ENCODE data around the gene JAZF1.

DNA sequence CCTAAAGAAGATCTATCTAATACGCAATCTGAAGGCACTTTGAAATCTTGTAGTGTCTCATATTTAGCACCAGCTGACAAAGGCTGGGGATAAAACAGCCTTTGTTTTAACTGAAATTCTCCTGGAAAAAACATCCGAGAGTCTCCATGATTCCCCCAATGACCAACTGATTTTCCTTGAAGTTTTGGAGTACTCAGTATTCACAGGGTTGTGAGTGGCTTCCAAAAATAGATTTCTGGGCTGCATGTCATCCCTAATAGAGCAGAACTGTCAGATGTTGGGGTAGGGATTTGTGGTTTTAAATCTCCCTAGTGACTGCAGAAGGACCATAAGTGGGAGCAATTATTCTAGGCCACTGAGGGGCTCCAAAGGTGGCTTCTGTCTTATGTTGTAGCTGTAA is 234.2 kb downstream of the JAZF1 start:
- TF ChIP-seq POLR2A (IDR thresholded peaks at IDR 0.05) (no peak), POLR2AphosphoS5 (IDR thresholded peaks at IDR 0.05) (no peak)
- TF ChIP-seq, protein P1, sequence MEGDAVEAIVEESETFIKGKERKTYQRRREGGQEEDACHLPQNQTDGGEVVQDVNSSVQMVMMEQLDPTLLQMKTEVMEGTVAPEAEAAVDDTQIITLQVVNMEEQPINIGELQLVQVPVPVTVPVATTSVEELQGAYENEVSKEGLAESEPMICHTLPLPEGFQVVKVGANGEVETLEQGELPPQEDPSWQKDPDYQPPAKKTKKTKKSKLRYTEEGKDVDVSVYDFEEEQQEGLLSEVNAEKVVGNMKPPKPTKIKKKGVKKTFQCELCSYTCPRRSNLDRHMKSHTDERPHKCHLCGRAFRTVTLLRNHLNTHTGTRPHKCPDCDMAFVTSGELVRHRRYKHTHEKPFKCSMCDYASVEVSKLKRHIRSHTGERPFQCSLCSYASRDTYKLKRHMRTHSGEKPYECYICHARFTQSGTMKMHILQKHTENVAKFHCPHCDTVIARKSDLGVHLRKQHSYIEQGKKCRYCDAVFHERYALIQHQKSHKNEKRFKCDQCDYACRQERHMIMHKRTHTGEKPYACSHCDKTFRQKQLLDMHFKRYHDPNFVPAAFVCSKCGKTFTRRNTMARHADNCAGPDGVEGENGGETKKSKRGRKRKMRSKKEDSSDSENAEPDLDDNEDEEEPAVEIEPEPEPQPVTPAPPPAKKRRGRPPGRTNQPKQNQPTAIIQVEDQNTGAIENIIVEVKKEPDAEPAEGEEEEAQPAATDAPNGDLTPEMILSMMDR (IDR thresholded peaks at IDR 0.05): no peak

All from breast epithelium (tissue), 3 donors.